K562 (cell line): ENCODE measurements around the gene CHMP2A. TPM values are rescaled to one million over a fixed set of nuclear protein-coding genes. Genes with fewer than 3 reads are reported as not detected.
A peak's percentile ranks its signal among the peaks of the same experiment; 100 is the strongest.

Experiments
- CHAMP1 ChIP-seq: fragments of 450-650 bp; IDR thresholded peaks from 2 replicates; pipeline ENCODE4 v1.6.1; 2016; ENCODE audit warnings: mild to moderate bottlenecking
- CTCFL ChIP-seq: IDR thresholded peaks from 2 replicates; pipeline ENCODE4 v1.6.1; 2011; ENCODE audit warnings: borderline replicate concordance, low read depth, mild to moderate bottlenecking, moderate library complexity, low read length; ENCODE audit not compliant: insufficient read depth, poor library complexity, severe bottlenecking
- ELK1 ChIP-seq: sonication (generic); formaldehyde crosslinking; IDR thresholded peaks from 2 replicates; pipeline ENCODE4 v1.8.1; 2022; ENCODE audit warnings: missing genetic modification reagents
- GTF2A2 ChIP-seq: IDR thresholded peaks from 2 replicates; pipeline ENCODE4 v1.6.1; 2016; ENCODE audit warnings: mild to moderate bottlenecking, missing genetic modification characterization, missing compliant biosample characterization
- HDAC3 ChIP-seq: fragments of 450-650 bp; IDR thresholded peaks from 2 replicates; pipeline ENCODE4 v1.6.1; 2018; ENCODE audit warnings: borderline replicate concordance, mild to moderate bottlenecking, moderate library complexity; ENCODE audit not compliant: partially characterized antibody
- HMGXB4 ChIP-seq: sonication (generic); formaldehyde crosslinking; IDR thresholded peaks from 2 replicates; pipeline ENCODE4 v1.8.1; 2023; ENCODE audit warnings: mild to moderate bottlenecking, missing genetic modification reagents
- HSF4 ChIP-seq: fragments of 250-450 bp; sonication (Bioruptor Pico); IDR thresholded peaks from 2 replicates; pipeline ENCODE4 v2.1.2; 2022; ENCODE audit warnings: mild to moderate bottlenecking, moderate library complexity, borderline replicate concordance
- MXI1 ChIP-seq: IDR thresholded peaks from 2 replicates; pipeline ENCODE4 v1.6.1; 2011; ENCODE audit warnings: low read depth, mild to moderate bottlenecking, improper control_type of control experiment, low read length
- POLR2H ChIP-seq: IDR thresholded peaks from 2 replicates; pipeline ENCODE4 v1.6.1; 2016; ENCODE audit warnings: missing genetic modification characterization, low read depth, mild to moderate bottlenecking, control low read depth, missing compliant biosample characterization, moderate library complexity
- PTTG1 ChIP-seq: fragments of 450-650 bp; IDR thresholded peaks from 2 replicates; pipeline ENCODE4 v1.6.1; 2016; ENCODE audit warnings: low read depth, mild to moderate bottlenecking, missing genetic modification characterization, missing compliant biosample characterization
- SETDB1 ChIP-seq: IDR thresholded peaks from one replicate; pipeline ENCODE4 v1.6.1; 2012; ENCODE audit warnings: low read length, control low read depth, inconsistent platforms
- SMAD1 ChIP-seq: fragments of 150-350 bp; IDR thresholded peaks from 2 replicates; pipeline ENCODE4 v1.6.1; 2014; ENCODE audit warnings: low read length, low read depth; ENCODE audit not compliant: partially characterized antibody
- TOE1 ChIP-seq, 2 experiments: fragments of 450-650 bp in 1 of 2; sonication (generic) in 1 of 2; formaldehyde crosslinking in 1 of 2; IDR thresholded peaks; 2 replicates each; pipeline versions ENCODE4 v1.7.1 to v1.8.0; 2016 to 2022; ENCODE audit warnings: borderline replicate concordance in 2 of 2, mild to moderate bottlenecking in 2 of 2, antibody characterized with exemption in 1 of 2, inconsistent platforms in 1 of 2, low read depth in 1 of 2, missing genetic modification reagents in 1 of 2, moderate library complexity in 1 of 2
- ZNF146 ChIP-seq: IDR thresholded peaks from one replicate; pipeline ENCODE4 v1.6.1; 2018; ENCODE audit warnings: missing compliant biosample characterization; ENCODE audit not compliant: unreplicated experiment
- ZNF512 ChIP-seq: IDR thresholded peaks from 2 replicates; pipeline ENCODE4 v1.6.1; 2016; ENCODE audit warnings: missing genetic modification characterization, missing compliant biosample characterization
- ZSCAN29 ChIP-seq: fragments of 450-650 bp; IDR thresholded peaks from 2 replicates; pipeline ENCODE4 v1.6.1; 2017
- polyA plus RNA-seq, 8 experiments: library from polyadenylated mRNA; depleted of rRNA in 4 of 8; stranded (reverse) in 5 of 8; unstranded in 3 of 8; fragments of >200 nt; fragmentation: Nextera tagmentation in 2 of 8; fragmentation: Illumina TruSeq in 1 of 8; extraction: Ambion mirVana in 2 of 8; extraction: Trizol in 1 of 8; gene quantifications; 2 replicates each; pipeline versions ENCODE4 v1.2.1 to v1.2.3, GENCODE V29; 2011 to 2014; ENCODE audit warnings: inconsistent platforms in 1 of 8, missing spikeins in 1 of 8
- total RNA-seq, 7 experiments: library from RNA; depleted of rRNA in 6 of 7; stranded (reverse); fragments of >200 nt in 6 of 7; fragmentation: Illumina TruSeq in 2 of 7; extraction: Trizol in 2 of 7; gene quantifications; 2 replicates each; pipeline versions ENCODE4 v1.2.1 to v1.2.3, GENCODE V29; 2011 to 2021; ENCODE audit warnings: low replicate concordance in 1 of 7

CHMP2A gene
- total and polyA plus RNA-seq, 9 of the 15 experiments (the other 6 are each of a cell fraction or from before 2014, with no cell fraction given), result 57.6 to 159 (median 87.2) TPM

- no peak for TF ChIP-seq HMGXB4 (CRISPR knock-in tag)
- peak; percentile 63 for TF ChIP-seq SETDB1
- TF ChIP-seq HDAC3, result no peak
- TF ChIP-seq GTF2A2 (tag), result no peak
- no peak for TF ChIP-seq SMAD1
- no peak for TF ChIP-seq ZSCAN29
- peak; percentile 24; the same call in 1 of the 2 replicates for TF ChIP-seq TOE1 (IDR thresholded peaks at IDR 0.05; ENCODE audit: borderline replicate concordance)
- TF ChIP-seq TOE1 (CRISPR knock-in tag; IDR thresholded peaks at IDR 0.05; ENCODE audit: borderline replicate concordance, low read depth), result no peak
- no peak for TF ChIP-seq PTTG1 (tag)
- no peak for TF ChIP-seq ELK1 (CRISPR knock-in tag)
- peak; percentile 93 for TF ChIP-seq CTCFL
- TF ChIP-seq CHAMP1, result no peak
- TF ChIP-seq HSF4 (CRISPR knock-in tag), result no peak
- TF ChIP-seq MXI1, result 0 out of 2 replicates have a peak, but pooled peaks have one; percentile 44
- no peak for TF ChIP-seq ZNF512 (tag)
- TF ChIP-seq ZNF146 (CRISPR knock-in tag), result no peak
- TF ChIP-seq POLR2H (tag), result peak; percentile 36; the same call in 1 of the 2 replicates
Observed at GRCh38 chr19:58513694-58514563, 41.0 kb downstream of the CHMP2A start (continued).
